Stimulated activated CD4-positive, alpha-beta T cell treated with anti-CD3 and anti-CD28 coated beads, Interleukin-1b, Interleukin-23, amount 100 ng/mL, for 1 hour (primary cell): ENCODE data around the gene ASB10.

ENCODE experiments used
- DNase-seq, 2 donors: peaks; one replicate each; pipeline ENCODE4 v3.0.0-alpha.2; 2020; ENCODE audit warnings: low read depth in 2 of 2

ASB10 gene, protein sequence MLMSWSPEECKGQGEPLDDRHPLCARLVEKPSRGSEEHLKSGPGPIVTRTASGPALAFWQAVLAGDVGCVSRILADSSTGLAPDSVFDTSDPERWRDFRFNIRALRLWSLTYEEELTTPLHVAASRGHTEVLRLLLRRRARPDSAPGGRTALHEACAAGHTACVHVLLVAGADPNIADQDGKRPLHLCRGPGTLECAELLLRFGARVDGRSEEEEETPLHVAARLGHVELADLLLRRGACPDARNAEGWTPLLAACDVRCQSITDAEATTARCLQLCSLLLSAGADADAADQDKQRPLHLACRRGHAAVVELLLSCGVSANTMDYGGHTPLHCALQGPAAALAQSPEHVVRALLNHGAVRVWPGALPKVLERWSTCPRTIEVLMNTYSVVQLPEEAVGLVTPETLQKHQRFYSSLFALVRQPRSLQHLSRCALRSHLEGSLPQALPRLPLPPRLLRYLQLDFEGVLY

DNA sequence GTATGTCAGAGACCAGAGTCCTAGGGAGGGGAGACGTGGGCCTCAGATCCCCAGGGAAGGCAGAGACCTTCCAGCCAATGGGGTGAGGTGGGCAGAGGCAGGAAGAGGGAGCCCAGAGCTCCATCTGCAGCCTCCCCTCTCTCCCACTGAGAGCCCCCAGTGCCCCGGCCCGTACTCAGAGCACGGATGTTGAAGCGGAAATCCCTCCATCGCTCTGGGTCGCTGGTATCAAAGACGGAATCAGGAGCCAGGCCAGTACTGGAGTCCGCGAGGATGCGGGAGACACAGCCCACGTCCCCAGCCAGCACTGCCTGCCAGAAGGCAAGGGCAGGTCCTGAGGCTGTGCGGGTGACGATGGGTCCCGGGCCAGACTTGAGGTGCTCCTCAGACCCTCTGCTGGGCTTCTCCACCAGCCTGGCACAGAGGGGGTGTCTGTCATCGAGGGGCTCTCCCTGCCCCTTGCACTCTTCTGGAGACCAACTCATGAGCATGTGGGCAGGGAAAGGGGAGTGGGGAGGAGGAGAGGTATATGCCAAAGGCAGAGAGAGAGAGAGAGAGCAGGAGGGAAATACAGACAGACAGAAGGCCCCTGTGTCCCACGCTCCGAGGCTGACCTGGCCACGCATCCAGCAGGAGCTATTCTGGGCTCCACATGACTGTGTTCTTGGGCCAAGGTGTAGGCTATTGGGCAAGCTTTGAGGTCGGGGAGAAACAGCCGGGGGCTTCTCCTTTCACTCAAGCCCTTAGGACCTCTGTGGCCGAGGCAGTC is at the start of gene ASB10:
Gene ASB10 (minus strand): TSS at position 611 of the 769 bp plus-strand sequence. CDS start 120 bp downstream, at position 491.
- no peak for DNase-seq

DNA sequence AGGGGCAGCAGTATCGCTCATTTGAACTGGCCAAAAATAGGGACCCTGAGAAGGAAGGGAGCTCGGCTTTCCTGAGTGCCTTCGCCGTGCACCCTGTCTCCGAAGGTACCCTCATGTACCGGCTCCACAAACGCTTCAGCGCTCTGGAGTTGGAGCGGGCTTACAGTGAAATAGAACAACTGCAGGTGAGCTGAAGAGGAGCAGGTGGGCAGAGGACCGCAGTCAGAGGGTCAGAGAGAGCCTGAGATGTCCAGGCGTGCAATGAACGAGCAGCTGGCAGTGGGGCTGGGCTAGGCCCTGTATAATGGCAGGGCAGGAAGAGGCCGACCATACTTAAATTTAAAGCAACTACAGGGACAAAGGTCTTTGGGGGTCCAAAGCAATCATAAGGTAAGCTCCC is 49.4 kb upstream of the ASB10 start:
- DNase-seq: no peak

DNA sequence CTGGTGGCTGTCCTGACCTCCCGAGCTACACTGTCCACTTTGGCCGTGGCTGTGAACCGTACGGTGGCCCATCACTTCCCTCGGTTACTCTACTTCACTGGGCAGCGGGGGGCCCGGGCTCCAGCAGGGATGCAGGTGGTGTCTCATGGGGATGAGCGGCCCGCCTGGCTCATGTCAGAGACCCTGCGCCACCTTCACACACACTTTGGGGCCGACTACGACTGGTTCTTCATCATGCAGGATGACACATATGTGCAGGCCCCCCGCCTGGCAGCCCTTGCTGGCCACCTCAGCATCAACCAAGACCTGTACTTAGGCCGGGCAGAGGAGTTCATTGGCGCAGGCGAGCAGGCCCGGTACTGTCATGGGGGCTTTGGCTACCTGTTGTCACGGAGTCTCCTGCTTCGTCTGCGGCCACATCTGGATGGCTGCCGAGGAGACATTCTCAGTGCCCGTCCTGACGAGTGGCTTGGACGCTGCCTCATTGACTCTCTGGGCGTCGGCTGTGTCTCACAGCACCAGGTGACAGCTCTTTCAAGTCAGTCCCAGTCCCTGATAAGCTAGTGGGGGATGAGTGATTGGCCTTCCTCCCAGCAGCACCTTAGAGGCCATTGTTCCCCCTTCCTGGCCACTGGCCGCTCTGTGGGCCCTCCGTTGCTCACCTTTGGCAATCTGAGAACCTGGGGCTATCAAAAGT is 48.2 kb upstream of the ASB10 start:
- no peak for DNase-seq

DNA sequence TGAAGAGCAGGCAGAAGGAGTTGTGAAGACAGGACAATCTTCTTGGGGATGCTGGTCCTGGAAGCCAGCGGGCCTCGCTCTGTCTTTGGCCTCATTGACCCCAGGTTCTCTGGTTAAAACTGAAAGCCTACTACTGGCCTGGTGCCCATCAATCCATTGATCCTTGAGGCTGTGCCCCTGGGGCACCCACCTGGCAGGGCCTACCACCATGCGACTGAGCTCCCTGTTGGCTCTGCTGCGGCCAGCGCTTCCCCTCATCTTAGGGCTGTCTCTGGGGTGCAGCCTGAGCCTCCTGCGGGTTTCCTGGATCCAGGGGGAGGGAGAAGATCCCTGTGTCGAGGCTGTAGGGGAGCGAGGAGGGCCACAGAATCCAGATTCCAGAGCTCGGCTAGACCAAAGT is 46.8 kb upstream of the ASB10 start:
- DNase-seq: no peak

DNA sequence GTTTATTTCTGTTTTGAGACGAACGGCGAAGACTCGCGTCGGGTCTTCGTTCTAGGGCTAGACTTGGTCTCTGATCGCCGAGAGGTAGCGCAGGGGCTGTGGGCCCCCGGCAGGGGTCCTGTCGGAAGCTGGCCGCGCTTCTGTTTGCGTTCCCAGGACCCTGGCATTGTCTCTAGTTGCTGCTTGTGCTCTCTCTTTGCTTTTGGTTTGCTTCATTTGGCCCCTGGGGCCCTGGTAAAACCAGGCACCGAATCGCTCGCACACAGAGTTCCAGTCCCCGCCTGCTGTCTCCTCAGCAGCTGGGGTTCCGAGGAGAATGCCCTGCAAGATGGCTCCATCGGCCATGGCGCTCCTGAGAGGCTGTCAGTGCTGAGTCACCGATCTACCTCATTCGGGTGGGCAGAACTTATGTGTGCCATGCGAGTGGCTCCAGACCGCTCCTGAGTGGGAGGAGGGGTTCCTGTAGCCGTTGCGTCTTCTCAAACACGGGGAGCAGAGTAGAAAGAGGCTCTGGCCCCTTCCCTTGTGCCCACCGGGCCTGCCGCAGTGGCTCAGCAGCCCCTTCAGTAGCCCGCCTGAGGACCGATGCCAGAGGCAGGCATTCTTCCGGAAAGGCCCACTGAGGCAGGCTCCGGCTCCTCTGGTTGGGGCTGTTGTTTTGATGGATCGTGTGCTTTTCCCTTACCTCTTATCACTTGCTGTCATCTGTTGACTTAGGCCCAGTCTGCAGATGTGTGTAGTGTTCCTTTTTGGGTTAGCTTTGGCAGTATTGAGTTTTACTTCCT is 46.1 kb upstream of the ASB10 start:
- peak; percentile 15 to 52 for DNase-seq

DNA sequence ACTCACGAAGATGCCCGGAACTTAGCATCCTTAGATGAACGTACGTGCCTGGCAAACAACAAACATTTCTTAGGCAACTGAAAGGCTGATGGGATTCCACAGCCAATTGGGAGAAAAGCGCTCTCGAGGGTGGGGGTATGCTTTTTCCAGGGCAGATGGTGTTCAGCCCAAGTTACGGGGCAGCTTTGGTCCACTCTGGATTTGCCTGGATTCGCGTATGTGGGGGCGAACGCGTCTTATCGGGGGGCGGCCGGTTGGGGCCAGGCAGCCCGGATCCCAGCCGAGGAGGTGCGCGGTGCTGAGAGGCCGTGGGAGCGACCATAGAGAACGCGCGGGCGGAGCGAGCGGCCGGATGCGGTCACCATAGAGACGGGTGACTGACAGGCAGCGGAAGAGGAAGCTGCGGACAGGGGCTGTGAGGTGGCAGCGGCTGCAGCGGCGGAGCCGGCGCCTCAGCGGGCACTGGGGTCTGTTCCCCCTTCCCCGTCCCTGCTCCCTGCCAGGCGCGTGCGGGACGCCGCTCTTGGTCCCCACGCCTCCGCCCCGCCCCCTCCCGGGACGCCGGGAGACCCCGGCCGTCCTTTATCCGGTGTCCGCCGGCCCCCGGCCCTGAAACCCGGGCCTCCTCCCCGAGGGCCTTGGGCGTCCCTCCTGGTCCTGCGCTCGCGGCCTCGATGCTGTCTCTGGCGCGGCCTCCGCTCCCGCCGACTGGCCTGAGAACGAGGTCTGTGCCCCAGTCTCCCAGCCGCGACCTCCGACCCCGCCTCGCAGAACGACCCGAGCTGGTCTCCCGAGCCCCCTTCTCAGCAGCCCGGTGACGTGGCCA is 45.3 kb upstream of the ASB10 start, which contains the start of gene CHPF2:
Gene CHPF2 (plus strand): TSS at position 393 of the 826 bp plus-strand sequence. CDS start 1,529 bp downstream, outside the sequence.
- DNase-seq: peak; percentile 67 to 74

DNA sequence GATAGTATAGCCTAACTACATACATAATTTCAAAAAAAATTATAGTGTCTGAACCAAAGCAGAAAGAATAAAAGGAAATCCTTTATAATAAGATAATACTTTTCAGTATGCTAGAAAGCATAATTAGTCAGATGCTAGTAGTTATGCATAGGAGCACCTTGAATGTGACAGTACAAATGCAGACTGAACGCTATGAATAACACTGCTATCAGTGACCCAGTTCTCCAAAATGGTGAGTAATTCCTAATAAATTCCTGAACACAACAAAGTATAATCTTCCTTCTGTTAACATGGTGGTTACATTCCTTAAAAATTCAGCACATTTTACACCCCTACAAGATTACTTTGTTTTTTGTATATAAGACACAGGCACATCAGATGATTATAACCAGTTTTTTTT is 44.0 kb upstream of the ASB10 start:
- no peak for DNase-seq

DNA sequence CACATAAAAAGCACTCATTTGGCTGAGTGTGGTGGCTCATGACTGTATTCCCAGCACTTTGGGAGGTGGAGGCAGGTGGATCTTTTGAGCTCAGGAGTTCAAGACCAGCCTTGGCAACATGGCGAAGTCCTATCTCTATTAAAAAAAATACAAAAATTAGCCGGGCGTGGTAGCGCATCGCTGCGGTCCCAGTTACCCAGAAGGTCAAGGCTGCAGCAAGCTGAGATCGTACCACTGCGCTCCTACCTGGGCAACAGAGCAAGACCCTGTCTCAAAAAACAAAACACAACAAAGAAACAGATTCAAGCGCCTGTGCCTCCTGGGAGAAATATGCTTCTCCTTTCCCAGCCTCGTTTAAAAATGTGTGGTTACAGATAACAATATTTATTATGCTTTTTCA is 42.2 kb upstream of the ASB10 start:
- DNase-seq: no peak

DNA sequence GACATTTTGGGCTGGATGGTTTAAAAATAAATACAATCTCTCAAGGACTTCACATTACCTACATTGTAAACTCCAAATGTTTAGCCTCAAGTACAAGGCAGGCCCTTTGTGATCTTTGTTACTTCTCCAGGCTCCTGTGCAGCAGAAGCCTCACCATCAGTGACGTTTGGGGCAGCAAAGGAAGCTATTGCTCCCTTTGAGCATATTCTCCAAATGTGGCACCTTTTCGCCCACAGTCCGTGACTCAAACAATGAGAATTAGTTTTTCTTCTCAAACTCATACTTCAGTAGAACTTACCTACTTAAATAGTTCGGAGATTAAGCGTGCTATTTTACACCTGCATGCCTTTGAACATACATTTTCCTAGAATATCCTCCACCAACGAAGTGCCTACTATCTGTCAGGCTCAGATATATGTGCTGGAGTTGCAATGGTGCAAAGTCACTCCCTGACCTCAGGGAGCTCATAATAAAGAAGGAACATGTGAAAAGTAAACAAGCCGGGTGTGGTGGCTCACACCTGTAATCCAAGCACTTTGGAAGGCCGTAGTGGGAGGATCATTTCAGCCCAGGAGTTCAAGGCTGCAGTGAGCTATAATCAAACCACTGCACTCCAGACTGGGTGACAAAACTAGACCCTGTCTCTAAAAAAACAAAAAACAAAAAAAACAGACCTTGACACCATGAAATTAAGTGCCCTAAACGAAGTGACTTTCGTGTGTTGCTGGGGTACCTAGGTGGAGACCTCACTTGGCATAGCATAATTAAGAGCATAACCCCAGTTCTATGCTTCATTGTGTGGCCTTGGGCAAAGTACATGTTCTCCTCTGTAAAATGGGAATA is 41.2 kb upstream of the ASB10 start:
- DNase-seq: no peak

DNA sequence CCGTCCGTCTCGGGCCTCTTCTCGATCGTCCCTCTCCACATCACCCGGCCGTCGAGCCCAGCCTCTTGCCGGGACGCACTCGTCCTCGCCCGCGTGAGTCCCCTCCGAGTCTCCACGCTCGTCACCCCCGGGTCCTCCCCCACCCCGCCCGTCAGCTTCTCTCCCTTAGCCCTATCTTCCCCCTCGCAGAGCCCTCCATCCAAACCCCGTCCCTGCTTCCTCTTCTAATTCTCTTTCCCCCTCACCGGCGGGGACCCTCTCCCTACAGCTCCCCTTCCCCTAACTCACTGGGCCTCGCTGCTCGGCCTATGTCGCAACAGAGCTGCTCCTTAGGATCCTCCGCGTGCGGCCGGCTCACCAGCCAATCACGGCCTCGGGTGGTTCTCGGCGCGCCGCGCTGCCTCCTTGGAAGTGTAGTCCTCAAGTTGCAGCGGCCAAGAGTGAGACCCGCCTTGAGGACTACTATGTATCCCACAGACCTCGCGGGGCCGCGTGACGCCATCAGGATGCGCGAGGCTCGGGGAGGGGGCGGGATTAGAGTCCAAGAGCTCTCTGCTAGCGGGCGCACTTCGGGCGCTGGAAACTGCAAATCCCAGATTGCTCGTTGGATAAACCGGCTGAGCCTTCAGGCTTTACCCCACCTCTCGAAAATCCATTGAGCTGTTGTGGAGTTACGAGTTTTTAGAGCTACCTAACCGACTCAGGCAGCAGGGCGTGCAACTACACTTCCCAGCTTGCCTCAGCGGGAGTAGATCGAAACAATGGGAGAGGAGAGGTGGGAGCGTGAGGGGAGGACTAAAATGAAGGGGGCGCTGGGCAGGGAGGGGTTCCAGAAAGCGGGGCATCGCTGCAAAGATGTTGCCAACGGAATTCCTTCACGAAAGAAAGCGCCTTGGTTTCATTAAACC is 40.1 kb upstream of the ASB10 start, which contains the start of gene ABCF2:
Gene ABCF2 (minus strand): TSS at position 331 of the 908 bp plus-strand sequence. CDS start 747 bp downstream, outside the sequence.
- peak; percentile 89 to 97 for DNase-seq

DNA sequence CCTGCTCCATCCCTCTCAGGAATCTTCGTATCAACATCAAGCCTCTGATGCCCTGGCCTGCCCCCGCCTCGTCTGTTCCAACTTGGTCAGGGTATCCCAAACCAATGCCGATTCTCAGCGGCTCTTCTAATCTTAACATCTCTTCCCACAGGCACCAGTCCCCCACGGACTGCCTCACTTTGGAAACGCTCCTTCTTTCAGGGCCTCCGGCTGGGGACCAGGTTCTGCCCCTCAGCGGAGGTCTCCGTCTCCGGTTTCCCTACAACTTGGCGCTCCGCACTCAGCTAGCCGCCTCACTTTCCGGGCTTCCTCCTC is 39.5 kb upstream of the ASB10 start:
- no peak for DNase-seq

DNA sequence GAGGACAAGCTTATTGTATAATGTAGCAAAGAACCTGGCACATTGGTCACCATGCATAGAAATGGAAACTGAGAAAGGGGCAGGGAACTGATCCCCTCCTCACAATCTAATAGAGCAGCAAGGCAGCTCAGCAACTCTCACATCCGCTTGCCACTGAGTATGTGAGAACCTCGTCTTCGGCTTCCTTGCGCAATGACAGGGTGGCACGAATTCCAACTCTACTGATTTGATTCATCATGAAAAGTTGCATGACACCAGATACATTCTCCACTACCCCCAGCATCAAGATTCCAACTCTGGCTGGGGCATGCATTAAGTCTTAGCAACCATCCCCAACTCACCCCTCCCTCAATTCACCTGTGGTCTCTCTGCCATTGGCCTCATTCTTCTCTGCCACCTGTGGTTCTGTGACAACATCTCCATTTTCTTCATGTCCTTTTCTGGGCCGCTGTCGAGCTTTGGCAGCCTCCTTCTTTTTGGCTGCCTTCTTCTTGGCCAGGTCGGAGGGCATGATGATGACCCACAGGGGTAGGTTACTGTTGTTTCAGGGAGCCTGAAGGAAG is 39.0 kb upstream of the ASB10 start:
- DNase-seq: no peak

DNA sequence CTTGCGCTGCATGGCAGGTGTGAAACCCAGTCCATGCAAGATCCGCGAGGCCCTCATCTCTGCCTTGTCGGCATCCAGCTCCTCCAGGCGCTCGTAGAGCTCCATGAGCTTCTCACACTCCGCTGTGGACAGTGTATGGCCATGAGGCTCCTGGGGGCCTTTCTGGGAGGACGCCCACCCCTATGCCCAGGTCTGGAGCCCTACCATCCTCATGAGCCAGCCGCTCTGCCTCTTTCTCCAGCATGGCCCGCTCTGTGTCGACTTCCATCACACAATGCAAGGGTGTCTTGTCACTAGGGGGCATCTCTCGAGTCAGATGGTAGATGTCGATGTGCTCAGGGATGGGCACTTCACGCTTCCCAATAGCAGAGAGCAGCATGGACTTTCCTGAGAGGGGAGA is 36.7 kb upstream of the ASB10 start:
- DNase-seq: no peak

DNA sequence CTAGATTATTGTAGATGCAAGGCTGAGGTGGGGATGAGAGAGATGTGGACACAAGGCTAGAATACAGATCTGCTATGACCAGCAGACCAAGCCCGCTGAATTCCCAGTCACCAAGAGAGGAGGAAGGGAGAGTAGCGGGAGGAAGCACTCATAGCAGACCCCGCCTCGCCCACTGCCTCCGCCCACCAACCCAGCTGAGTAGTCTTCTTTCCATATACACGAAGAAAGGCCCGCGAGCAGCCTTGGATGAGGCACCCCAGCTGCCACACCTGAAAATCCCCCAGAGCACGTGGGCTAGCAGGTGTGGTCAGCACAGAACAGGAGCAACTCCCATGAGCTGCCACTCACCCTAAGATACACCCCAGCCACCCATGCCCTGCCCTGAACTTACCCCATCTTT is 31.1 kb upstream of the ASB10 start:
- no peak for DNase-seq

DNA sequence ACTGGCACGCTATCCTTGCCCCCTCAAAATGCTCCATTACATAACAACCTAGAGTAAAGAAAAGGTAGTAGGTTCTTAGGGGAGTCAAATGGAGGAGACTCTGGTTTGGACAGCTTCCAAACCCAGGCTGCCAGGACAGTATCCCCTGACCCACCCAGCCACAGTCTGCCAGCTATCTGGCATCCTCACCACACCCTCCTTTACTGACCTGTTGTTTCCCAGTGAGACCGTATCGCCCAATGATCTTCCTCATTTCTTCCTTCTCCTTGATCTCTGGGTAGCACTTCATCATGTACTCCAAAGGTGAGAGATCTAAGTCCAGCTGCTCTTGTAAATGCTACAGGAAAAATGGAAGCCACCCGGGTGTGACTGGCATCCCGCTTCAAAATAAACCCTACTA is 28.3 kb upstream of the ASB10 start:
- DNase-seq: no peak

DNA sequence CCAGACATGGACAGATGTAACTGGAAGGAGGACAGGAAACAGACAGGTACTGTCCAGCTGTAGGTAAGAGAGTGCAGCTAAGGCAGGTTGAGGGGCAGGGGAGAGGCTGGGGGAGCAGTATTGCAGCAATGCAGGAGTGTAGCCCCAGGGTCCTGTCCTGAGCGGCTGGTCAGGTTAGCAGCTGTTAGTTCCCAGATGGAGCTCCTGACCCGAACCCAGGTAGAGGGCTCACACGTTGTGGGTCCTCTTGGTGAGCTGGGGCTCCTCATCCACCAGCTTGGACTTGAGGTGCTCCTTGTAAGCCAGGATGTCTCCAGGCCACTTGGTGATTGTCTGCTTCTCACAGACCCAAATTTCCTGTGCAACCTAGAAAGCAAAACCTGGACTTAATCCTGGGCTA is 26.8 kb upstream of the ASB10 start:
- no peak for DNase-seq

DNA sequence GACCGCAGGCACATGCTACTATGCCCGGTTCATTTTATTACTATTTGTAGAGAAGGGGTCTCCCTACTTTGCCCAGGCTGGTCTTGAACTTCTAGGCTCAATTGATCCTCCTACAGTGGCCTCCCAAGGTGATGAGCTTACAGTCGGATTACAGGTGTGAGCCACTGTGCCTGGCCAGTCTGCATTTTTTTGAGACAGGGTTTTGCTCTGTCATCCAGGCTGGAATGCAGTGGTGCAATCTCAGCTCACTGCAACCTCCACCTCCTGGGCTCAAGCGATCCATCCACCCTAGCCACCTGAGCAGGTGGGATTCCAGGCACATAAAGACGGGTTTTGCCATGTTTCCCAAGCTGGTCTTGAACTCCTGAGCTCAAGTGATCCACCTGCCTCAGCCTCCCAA is 25.6 kb upstream of the ASB10 start:
- DNase-seq: no peak

DNA sequence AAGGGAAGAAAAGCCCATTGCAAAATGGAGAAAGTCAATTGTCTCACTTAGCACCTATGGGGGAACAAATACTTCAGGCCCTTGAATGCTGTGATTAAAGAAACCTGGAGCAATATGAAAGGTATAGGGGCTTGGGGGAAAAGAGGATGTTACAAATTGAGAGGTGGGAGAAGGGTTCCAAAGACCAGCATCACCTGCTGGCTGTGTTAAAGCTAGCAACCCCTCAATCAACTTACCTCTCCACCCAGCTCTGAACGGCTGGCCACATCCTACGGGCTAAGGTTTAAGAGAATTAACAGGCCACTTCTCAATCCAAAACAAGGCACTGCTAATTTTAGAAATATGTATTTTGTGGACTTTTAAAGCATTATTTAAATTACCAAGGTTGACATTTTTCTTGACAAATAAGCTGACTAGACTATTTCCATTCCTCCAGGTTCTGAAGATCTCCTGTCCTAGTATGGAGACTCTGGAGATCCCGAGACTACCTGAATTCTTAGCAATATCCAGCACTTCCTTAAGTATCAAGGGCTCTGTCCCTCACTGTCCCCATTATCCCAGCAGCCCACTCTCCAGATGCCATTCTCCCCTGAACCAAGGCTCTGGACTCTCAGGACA is 24.2 kb upstream of the ASB10 start:
- no peak for DNase-seq
